CD4-positive, alpha-beta T cell (primary cell): Measurements from ENCODE around the gene ANXA6. TPM values are rescaled to one million over a fixed set of nuclear protein-coding genes. Genes with fewer than 3 reads are reported as not detected.

Source experiments
- ATAC-seq: fragments of 200-7000 bp; cut with Tn5 transposase; one replicate; pipeline ENCODE4 v1.10.0; 2022; ENCODE audit warnings: mild to moderate bottlenecking; ENCODE audit not compliant: poor library complexity
- CTCF ChIA-PET: fragments of 350-600 bp; sonication (Branson Sonifier 250); formaldehyde crosslinking; loops from one replicate; lab custom pipeline; 2021; ENCODE audit warnings: antibody characterized with exemption, inconsistent platforms; lab: Charles Lee
- POLR2A ChIA-PET: fragments of 350-600 bp; sonication (Branson Sonifier 250); formaldehyde crosslinking; loops from one replicate; lab custom pipeline; 2021; ENCODE audit warnings: antibody characterized with exemption, inconsistent platforms; lab: Charles Lee
- DNase-seq, 14 experiments: peaks; one replicate each; pipeline ENCODE4 v3.0.0-alpha.2; 2013 to 2020; ENCODE audit warnings: mixed read lengths in 2 of 14
- H3K27ac ChIP-seq, 2 donors: one replicate each; pipeline versions ENCODE4 v1.5.1 to v1.7.0; 2013; ENCODE audit warnings: low read length in 2 of 2, low read depth in 1 of 2, mild to moderate bottlenecking in 1 of 2
- H3K27me3 ChIP-seq, 2 experiments: 1 replicate in 1 of 2; 2 replicates in 1 of 2; pipeline versions ENCODE4 v1.6.1 to v1.7.0; 2013; ENCODE audit warnings: low read length in 2 of 2, control low read depth in 1 of 2, mild to moderate bottlenecking in 1 of 2, moderate library complexity in 1 of 2; ENCODE audit not compliant: insufficient read depth in 2 of 2, control insufficient read depth in 1 of 2
- H3K36me3 ChIP-seq: one replicate; pipeline ENCODE4 v1.6.1; 2013; ENCODE audit warnings: low read length, control low read depth; ENCODE audit not compliant: insufficient read depth
- H3K4me1 ChIP-seq: one replicate; pipeline ENCODE4 v1.6.1; 2013; ENCODE audit warnings: low read length, control low read depth; ENCODE audit not compliant: insufficient read depth
- H3K4me3 ChIP-seq: one replicate; pipeline ENCODE4 v1.5.1; 2013; ENCODE audit warnings: mild to moderate bottlenecking, low read length, moderate library complexity
- H3K9me3 ChIP-seq, 2 experiments: 1 replicate in 1 of 2; 2 replicates in 1 of 2; pipeline versions ENCODE4 v1.6.1 to v1.7.0; 2013; ENCODE audit warnings: low read length in 2 of 2, mild to moderate bottlenecking in 2 of 2, control low read depth in 1 of 2, moderate library complexity in 1 of 2; ENCODE audit not compliant: control insufficient read depth in 1 of 2, insufficient read depth in 1 of 2
- H3K27ac Mint-ChIP-seq: one replicate; pipeline ENCODE4 v1.8.0; 2020; ENCODE audit warnings: mixed read lengths
- H3K27me3 Mint-ChIP-seq: one replicate; pipeline ENCODE4 v1.8.0; 2021; ENCODE audit warnings: mixed read lengths
- H3K36me3 Mint-ChIP-seq: one replicate; pipeline ENCODE4 v1.8.0; 2021; ENCODE audit warnings: low read depth, mixed read lengths
- H3K4me1 Mint-ChIP-seq: one replicate; pipeline ENCODE4 v1.8.0; 2021; ENCODE audit warnings: low read depth, mixed read lengths
- H3K4me3 Mint-ChIP-seq: one replicate; pipeline ENCODE4 v1.8.0; 2020; ENCODE audit warnings: mild to moderate bottlenecking, mixed read lengths
- H3K9me3 Mint-ChIP-seq: one replicate; pipeline ENCODE4 v1.8.0; 2020; ENCODE audit warnings: mixed read lengths
- intact Hi-C, 2 experiments: fragments of 100-400 bp; cut with DNase I in 1 of 2; cut with micrococcal nuclease in 1 of 2; formaldehyde crosslinking; loops; one replicate each; pipeline versions ENCODE4 v1.15.1 to v1.9.0; 2023 to 2025; cut with DNase I, micrococcal nuclease
- total RNA-seq, 174 experiments: library from RNA in 2 of 174; stranded (reverse) in 2 of 174; gene quantifications; one replicate each; pipeline ENCODE4 v1.2.3 and lab custom pipeline; 2021 to 2026
- TF ChIP-seq, protein P1 (sequence below): fragments of 200-600 bp; IDR thresholded peaks from one replicate; pipeline ENCODE4 v1.8.0; 2022; ENCODE audit warnings: antibody characterized with exemption, mild to moderate bottlenecking

ANXA6 gene
- total RNA-seq, 2 experiments from 2014 or later = 108 to 130 TPM

DNA sequence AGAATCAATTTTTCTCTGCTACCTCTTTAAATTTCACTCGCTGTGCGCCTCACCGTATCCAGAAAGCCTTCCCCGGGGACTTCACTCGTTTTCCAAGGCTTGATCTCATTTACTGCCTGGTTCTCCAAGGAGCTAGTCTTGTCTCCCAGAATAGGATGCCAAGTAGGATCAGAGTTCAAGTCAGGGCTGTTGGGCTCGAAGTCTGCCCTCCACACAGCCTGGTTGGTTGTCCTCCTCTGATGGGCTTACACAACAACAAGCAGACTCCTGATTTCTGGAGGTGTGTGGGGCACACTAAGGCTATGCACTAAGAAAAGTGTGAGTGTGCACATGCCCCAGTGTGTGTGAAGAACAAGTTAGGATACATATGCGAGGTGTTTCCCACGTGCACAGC is 62.7 kb downstream of the ANXA6 start:
- ChIA-PET CTCF (no interaction called here), POLR2A (interaction anchor here (1.1 kb wide), 1 partner anchor 13 kb away, joined by 3 read pairs; no protein-coding TSS in a partner anchor)
- Histone ChIP-seq H3K36me3 (peaks cover 3% of the 10 kb centered on the region), H3K9me3 (no peaks in the 10 kb centered on the region), H3K27ac (peak overlapping the region; percentile 48), H3K4me1 (peaks cover 63% of the 10 kb centered on the region), H3K4me3 (peak overlapping the region; percentile 16), H3K27me3 (no peaks in the 10 kb centered on the region)
- TF ChIP-seq, protein P1, sequence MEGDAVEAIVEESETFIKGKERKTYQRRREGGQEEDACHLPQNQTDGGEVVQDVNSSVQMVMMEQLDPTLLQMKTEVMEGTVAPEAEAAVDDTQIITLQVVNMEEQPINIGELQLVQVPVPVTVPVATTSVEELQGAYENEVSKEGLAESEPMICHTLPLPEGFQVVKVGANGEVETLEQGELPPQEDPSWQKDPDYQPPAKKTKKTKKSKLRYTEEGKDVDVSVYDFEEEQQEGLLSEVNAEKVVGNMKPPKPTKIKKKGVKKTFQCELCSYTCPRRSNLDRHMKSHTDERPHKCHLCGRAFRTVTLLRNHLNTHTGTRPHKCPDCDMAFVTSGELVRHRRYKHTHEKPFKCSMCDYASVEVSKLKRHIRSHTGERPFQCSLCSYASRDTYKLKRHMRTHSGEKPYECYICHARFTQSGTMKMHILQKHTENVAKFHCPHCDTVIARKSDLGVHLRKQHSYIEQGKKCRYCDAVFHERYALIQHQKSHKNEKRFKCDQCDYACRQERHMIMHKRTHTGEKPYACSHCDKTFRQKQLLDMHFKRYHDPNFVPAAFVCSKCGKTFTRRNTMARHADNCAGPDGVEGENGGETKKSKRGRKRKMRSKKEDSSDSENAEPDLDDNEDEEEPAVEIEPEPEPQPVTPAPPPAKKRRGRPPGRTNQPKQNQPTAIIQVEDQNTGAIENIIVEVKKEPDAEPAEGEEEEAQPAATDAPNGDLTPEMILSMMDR = no peak
- peaks cover 82% of the 10 kb centered on the region for H3K4me1 Mint-ChIP-seq
- H3K27ac Mint-ChIP-seq = peak overlapping the region; percentile 80
- no peaks in the 10 kb centered on the region for H3K9me3 Mint-ChIP-seq
- H3K4me3 Mint-ChIP-seq = peak overlapping the region; percentile 35
- intact Hi-C loops = no loop called here
- DNase-seq (no peak), ATAC-seq (no peak)
- peaks cover 11% of the 10 kb centered on the region for H3K36me3 Mint-ChIP-seq
- H3K27me3 Mint-ChIP-seq = no peaks in the 10 kb centered on the region

DNA sequence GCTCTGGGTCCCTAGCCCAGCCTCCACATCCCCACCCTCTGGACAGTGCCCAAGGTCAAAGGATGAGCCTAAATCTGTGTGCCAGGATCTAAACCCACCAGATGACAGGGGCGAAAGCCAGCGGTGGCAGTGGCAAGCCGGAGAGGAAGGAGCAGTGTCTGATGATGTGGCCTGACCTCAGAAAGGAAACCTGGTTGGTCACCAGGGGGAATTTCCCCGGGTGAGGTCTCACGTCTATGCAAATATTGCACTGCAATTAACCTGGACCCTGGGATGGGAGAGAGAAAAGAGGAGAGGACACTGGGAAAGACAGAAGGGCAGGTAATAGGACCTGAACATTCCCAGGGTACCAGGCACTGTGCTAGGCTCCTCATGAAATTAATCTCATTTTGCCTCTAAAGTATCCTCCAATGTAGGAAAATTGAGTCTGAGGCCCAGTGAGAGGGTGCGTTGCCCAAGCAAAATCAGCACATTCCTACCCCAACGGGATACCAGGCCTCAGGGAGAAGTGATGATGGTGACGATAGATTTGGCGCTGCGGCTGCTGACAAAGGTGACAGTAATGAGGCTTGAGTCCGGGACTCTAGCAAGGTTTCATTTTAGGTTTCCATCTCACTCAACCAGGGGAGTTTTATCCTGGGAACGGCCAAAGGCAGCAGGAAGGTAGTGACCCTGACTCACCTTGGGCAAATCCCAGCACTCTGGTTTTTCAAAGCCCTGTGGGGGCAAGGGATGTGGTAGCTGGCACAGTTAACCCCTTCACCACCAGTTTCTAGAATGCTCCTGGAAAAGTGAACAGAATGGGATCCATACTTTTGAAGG is 63.3 kb downstream of the ANXA6 start:
- Histone ChIP-seq H3K4me1 (peaks cover 62% of the 10 kb centered on the region), H3K27ac (peak overlapping the region; percentile 48), H3K4me3 (peak overlapping the region; percentile 16), H3K27me3 (no peaks in the 10 kb centered on the region), H3K9me3 (no peaks in the 10 kb centered on the region), H3K36me3 (peaks cover 2% of the 10 kb centered on the region)
- ChIA-PET CTCF (interaction anchor here (1.2 to 2.5 kb wide), 3 partner anchors 16 to 42 kb away, joined by 3 to 12 read pairs (median 4); no protein-coding TSS in a partner anchor), POLR2A (interaction anchor here (0.8 to 1.4 kb wide), 6 partner anchors 11 to 32 kb away, joined by 3 to 5 read pairs (median 3); no protein-coding TSS in a partner anchor)
- Mint-ChIP-seq H3K4me1 (peaks cover 77% of the 10 kb centered on the region), H3K4me3 (peak overlapping the region; percentile 64), H3K36me3 (peaks cover 5% of the 10 kb centered on the region), H3K27ac (peak overlapping the region; percentile 80), H3K9me3 (no peaks in the 10 kb centered on the region), H3K27me3 (no peaks in the 10 kb centered on the region)
- DNase-seq (peak in 8 of 14 experiments; percentile 15 to 88 (median 40)), ATAC-seq (peak; percentile 47)
- TF ChIP-seq, protein P1 = no peak
- intact Hi-C loops = no loop called here

DNA sequence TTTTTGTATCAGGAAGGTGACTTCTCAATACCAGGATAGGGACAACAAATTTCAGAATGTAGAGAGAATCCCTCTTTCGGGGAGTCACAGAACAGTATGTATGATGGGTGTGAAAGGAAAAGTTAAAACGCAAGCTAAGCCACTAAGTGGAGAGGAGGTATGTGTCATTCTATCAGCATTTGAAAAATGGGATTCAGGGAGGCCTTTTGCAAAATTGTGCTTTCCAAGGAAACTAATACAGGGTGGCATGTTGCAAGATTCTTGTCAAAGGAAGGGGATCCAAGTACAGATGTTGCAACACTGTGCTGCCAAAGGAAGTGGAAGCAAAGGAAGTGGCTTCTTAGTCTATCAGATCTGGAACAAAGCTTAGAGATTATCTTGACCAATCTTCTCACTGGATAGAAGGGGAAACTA is 64.1 kb downstream of the ANXA6 start:
- Histone ChIP-seq H3K9me3 (no peaks in the 10 kb centered on the region), H3K4me1 (peaks cover 54% of the 10 kb centered on the region), H3K4me3 (no peak overlapping the region), H3K27me3 (no peaks in the 10 kb centered on the region), H3K27ac (peak overlapping the region; percentile 48), H3K36me3 (no peaks in the 10 kb centered on the region)
- Mint-ChIP-seq H3K4me1 (peaks cover 73% of the 10 kb centered on the region), H3K9me3 (no peaks in the 10 kb centered on the region), H3K36me3 (peaks cover 4% of the 10 kb centered on the region), H3K4me3 (peak overlapping the region; percentile 40), H3K27ac (peak overlapping the region; percentile 80), H3K27me3 (no peaks in the 10 kb centered on the region)
- DNase-seq (peak in 3 of 14 experiments; percentile 59 to 71 (median 63)), ATAC-seq (peak; percentile 18)
- CTCF ChIA-PET = interaction anchor here (0.8 to 2.5 kb wide), 5 partner anchors 15 to 72 kb away, joined by 3 to 12 read pairs (median 4); no protein-coding TSS in a partner anchor
- TF ChIP-seq, protein P1 = no peak
- intact Hi-C loops = no loop called here
- POLR2A ChIA-PET = interaction anchor here (0.8 to 1.4 kb wide), 6 partner anchors 10 to 33 kb away, joined by 3 to 5 read pairs (median 3); no protein-coding TSS in a partner anchor
